ENCODE measurements around the gene MSH3.
"Not testable (repeated sequence)": the region's sequence is repeated elsewhere in the genome, so short reads cannot be mapped to it uniquely, and the experiment has no call there.

Gene MSH3

GRCh38 chr5:80799041-80799440 lies 144.6 kb downstream of the MSH3 start:
- no peak for DNase-seq

GRCh38 chr5:80799573-80799972 lies 145.1 kb downstream of the MSH3 start:
- DNase-seq = no peak

GRCh38 chr5:80804332-80804731 lies 149.9 kb downstream of the MSH3 start:
- no peak for DNase-seq

GRCh38 chr5:80805038-80805437 lies 150.6 kb downstream of the MSH3 start:
- no peak for DNase-seq

- DNase-seq = no peak
Observed at GRCh38 chr5:80806929-80807328, 152.5 kb downstream of the MSH3 start.

GRCh38 chr5:80809451-80809850 lies 155.0 kb downstream of the MSH3 start:
- DNase-seq = no peak

GRCh38 chr5:80810425-80810824 lies 156.0 kb downstream of the MSH3 start:
- no peak for DNase-seq

GRCh38 chr5:80816590-80816989 lies 162.1 kb downstream of the MSH3 start:
- no peak for DNase-seq

- DNase-seq = no peak
Observed at GRCh38 chr5:80820685-80821084, 166.2 kb downstream of the MSH3 start.

- no peak for DNase-seq
Observed at GRCh38 chr5:80822640-80823039, 168.2 kb downstream of the MSH3 start.

- DNase-seq = not testable (repeated sequence)
Observed at GRCh38 chr5:80824159-80824558, 169.7 kb downstream of the MSH3 start.

- DNase-seq = peak; percentile 7
Observed at GRCh38 chr5:80825786-80826460, 171.5 kb downstream of the MSH3 start.

GRCh38 chr5:80834710-80835109 lies 180.3 kb downstream of the MSH3 start:
- DNase-seq = no peak

- no peak for DNase-seq
Observed at GRCh38 chr5:80835128-80835527, 180.7 kb downstream of the MSH3 start.

GRCh38 chr5:80837679-80838078 lies 183.2 kb downstream of the MSH3 start:
- DNase-seq = no peak

GRCh38 chr5:80841026-80841797 lies 186.8 kb downstream of the MSH3 start:
- DNase-seq = not testable (repeated sequence)

- not testable (repeated sequence) for DNase-seq
Observed at GRCh38 chr5:80846422-80846821, 192.0 kb downstream of the MSH3 start.

GRCh38 chr5:80850168-80850567 lies 195.7 kb downstream of the MSH3 start:
- DNase-seq = not testable (repeated sequence)

GRCh38 chr5:80852331-80853245 lies 198.1 kb downstream of the MSH3 start:
- no peak for DNase-seq

- no peak for DNase-seq
Observed at GRCh38 chr5:80853413-80853812, 199.0 kb downstream of the MSH3 start.

- no peak for DNase-seq
Observed at GRCh38 chr5:80854583-80854982, 200.1 kb downstream of the MSH3 start.

- DNase-seq = no peak
Observed at GRCh38 chr5:80860924-80861613, 206.6 kb downstream of the MSH3 start.

GRCh38 chr5:80863708-80864107 lies 209.3 kb downstream of the MSH3 start:
- no peak for DNase-seq

All from COR-L47 (cell line).